ENCODE results near the gene HSPA4.
"Not testable (repeated sequence)": the region's sequence is repeated elsewhere in the genome, so short reads cannot be mapped to it uniquely, and the experiment has no call there.

The HSPA4 gene

DNA sequence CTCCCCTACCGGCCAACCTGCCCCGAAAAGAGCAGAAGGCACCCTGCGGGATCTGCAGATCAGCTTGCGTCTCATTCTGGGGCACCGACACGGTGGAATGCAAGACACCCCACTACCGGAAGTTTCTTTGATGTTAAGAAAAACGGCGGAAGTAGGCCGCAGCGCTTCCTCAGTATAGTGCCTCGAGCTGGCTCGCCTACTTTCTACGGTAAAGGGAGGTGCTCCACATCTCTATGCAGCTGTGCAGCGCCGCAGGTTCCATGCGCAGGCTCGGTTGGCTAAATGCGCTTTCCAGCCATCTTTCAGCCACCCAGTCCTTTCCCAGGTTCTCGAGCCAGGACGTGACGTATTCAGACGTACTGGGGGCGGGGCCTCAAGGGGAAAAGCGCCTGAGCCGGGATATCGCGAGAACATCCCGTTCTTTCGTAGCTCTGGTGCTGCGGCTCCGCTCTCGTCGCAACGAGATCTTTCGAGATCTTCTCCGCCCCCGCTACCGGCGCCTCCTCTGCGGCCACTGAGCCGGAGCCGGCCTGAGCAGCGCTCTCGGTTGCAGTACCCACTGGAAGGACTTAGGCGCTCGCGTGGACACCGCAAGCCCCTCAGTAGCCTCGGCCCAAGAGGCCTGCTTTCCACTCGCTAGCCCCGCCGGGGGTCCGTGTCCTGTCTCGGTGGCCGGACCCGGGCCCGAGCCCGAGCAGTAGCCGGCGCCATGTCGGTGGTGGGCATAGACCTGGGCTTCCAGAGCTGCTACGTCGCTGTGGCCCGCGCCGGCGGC lies at the start of gene HSPA4:
Gene HSPA4, plus strand, starts transcription at position 472 of the 775 bp plus-strand sequence. Its CDS starts 238 bp downstream, at position 710.
- peak; percentile 96 to 98 for DNase-seq

DNA sequence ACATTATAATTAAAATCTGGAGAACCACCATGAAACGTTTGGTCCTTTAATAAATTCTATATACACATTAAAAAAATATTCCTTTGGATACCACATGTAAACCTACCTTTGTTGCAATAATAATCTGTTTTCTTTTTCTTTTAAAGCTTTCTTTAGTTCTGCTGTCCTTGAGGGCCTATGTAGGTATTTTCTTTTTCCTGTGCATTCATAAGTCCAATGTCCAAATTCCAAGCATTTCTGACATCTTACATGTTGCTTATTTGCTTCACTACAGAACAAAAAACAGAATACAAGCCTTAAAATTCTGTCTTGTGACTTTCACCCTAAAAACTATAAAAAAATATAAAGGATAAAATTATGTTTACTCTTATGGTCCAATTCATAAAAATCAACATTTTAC lies 45.2 kb upstream of the HSPA4 start:
- DNase-seq = no peak

DNA sequence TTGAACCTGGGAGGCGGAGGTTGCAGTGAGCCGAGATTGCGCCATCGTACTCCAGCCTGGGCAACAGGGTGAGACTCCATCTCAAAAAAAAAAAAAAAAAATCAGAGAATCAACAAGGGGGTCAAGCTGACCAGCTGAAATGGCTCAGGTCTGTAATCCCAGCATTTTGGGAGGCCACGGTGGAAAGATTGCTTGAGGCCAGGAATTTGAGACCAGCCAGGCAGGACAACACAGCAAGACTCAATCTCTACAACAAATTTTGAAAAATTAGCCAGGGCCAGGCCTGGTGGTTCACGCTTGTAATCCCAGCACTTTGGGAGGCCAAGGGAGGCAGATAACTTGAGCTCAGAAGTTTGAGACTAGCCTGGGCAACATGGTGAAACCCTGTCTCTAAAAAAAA lies 43.4 kb upstream of the HSPA4 start:
- DNase-seq = not testable (repeated sequence)

DNA sequence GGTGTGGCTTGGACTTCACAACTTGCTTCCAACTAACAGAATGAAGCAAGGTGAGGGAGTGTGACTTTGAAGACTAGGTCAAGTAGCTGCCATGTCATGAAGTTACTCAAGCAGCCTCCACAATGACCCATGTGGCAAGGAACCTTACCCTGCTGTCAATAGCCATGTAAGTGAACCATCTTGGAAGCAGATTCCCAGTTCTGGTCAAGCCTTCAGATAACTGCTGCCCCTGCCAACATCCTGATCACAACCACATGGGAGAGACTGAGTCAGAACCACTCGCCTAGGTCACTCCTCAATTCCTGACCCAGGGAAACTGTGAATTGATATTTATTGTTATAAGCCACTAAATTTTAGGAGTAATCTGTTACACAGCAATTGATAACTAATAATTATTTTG lies 36.3 kb upstream of the HSPA4 start:
- DNase-seq = no peak

DNA sequence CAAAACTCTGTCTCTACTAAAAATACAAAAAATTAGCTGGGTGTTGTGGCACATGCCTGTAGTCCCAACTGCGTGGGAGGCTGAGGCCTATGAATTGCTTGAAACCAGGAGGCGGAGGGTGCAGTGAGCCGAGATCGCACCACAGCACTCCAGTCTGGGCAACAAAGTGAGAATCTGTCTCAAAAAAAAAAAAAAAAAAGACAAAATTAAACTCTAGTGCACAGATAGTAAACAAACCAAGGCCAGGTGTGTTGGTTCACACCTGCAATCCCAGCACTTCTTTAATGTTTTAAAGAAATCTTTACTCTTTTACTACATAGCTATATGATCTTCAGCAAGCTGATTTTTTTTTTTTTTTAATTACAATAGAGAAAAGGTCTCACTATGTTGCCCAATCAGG lies 33.8 kb upstream of the HSPA4 start:
- no peak for DNase-seq

DNA sequence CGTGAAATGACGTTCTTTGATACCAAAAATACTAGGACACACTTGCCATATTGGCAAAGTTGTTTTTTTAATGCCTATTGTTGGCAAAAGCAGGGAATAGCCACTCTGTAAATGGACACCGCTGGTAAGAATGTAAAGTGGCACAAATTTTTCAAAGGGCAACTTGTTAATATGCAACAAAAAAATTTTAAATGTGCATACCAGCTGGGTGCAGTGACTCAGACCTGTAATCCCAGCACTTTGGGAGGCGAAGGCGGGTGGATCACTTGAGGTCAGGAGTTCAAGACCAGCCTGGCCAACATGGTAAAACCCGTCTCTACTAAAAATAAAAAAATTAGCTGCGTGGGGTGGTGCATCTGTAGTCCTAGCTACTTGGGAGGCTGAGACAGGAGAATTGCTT lies 32.3 kb upstream of the HSPA4 start:
- DNase-seq = not testable (repeated sequence)

DNA sequence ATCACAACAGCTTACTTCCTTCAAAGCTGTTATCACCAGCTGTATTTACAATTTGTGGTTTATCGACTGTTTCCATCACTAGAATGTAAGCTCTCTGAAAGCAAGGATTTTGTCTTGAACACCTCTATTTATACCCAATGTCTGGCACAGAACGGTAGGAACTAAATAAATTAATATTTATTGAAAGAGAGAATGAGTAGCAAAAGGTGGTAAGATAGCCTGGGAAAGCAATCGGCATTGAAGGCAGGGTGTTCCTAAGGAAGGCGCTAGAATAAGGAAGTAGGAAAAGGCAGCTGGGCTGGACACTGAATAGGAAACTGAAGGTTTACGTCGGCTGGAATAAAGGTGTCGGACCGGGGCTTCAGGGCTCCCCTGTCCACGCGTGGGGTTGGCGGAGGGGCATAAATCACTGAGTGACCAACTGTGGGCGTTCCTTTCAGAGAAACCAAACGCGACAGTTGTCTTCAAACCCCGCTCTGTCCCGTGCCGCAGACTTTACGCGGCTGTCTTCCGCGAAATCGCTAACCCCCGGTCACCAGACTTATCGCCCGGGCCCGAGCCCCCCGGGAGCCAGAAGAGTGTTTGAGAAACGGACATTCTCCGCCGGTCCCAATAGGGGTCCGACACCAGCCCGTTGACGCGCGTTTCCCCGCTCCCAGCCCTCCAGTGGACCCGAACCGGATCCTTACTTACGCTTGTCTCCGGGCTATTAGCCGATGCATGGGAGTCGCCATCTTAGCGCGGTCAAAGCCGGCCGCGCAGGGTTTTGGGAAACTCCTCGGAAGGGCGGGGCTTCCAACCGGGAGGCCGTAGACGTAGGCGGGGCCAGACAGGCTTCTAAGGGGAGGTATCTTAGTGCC lies 25.8 kb upstream of the HSPA4 start, which contains the start of gene ZCCHC10:
Gene ZCCHC10, minus strand, starts transcription at position 746 of the 860 bp plus-strand sequence. Its CDS starts 12 bp downstream, at position 734.
- DNase-seq = peak; percentile 93 to 94

DNA sequence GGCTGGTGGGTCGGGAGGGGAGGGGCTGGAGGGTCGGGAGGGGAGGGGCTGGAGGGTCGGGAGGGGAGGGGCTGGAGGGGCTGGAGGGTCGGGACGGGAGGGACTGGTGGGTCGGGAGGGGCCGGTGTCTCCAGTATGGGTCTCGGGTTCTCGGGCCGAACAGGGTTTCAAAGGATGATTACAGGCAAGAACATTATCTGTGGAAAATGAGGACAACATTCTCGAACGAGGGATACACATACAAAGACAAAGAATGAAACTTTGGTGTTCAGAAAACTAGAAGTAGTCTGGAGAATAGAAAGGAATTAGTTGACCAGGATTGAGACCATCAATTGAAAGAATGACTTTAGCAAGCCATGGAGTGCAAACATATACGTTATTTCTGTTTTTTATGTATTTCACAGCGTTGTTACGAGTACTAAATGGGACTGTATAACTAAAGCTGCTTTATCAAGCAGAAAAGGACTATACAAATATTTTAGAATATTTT lies 25.1 kb upstream of the HSPA4 start:
- DNase-seq = no peak

DNA sequence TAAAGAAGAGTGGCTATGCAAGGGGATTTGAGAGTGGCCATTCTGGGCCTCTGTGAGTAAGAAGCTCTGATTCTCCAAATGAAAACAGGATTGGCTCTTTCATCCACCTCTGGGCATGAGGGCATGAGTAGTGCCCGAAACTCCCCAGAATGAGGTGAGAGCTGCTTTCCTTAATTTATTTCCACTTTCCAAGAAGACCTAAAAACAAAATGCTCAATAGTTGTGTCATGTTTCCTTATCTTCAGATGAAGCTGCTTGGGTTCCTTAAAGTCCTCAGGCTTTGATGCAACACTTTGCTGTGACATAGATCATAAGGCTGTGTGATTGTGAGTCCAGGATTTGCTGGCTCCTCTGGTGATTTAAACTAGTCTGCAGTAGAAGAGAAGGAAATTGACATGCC lies 22.4 kb upstream of the HSPA4 start:
- no peak for DNase-seq

DNA sequence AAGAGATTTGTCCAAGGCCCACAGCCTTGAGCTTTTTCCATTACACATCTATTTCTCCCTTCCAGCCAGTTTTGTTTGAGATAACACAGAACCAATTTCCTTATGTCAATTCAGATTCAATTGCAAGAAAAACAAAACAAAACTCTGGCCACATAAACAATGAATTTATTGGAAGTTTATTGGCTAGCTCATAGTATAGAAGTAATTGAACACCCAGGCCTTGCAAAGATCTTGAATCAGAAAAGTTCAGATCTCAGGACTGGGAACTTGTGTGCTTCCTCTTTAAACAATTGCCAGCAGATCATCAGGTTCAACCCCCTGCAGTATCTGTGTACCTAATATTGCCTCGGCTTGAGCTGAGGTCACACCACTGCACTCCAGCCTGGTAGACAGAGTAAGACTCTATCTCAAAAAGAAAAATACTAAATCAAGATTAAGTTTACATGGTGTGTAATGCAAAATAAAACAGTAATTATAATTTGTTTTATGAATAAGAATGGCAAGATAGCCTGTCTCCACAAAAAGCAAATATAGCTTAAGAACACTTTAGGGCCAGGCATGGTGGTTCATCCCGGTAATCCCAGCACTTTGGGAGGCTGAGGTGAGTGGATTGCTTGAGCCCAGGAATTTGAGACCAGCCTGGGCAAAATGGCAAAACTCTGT lies 21.3 kb upstream of the HSPA4 start:
- DNase-seq = no peak

DNA sequence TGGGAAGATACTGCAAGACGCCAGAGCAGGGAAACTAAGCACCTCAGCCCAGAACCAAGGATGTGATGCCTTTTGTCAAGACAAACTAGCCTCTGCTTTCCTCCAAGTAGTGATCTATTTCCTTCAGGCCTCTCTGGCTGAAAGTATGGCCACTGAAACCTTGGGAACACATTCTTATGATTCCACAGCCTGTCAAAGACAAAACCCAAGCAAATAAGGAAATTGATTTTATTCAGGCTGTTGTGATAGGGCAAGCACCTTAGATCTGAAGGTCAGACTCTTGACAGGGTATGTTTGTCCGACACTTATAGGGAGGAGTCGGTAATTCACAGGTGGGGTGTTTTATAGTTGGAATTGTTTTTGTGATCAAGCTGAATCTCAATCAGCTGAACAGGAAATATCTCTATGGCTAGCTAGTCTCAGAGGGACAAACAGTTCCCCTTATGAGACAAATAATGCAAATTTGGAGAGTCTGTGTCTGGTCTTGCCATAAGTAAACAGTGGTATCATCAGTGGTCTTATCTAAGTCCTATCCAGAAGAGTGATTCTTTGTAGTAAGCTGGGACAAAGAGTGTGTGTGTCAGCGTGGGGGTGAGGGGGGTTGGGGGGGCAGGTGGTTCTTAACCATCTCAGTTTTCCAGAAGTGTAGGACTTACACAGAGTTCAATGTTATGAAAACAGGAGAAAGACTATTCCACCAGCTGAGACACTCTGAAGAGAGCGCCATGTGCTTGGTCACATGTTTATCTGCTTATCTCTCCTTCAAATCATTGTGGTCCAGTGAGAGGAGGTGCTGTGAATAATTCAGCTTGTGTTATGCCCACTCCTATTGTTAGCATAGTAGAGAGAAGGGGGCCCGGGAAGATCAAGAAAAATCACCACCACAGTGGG lies 18.7 kb upstream of the HSPA4 start:
- DNase-seq = no peak

DNA sequence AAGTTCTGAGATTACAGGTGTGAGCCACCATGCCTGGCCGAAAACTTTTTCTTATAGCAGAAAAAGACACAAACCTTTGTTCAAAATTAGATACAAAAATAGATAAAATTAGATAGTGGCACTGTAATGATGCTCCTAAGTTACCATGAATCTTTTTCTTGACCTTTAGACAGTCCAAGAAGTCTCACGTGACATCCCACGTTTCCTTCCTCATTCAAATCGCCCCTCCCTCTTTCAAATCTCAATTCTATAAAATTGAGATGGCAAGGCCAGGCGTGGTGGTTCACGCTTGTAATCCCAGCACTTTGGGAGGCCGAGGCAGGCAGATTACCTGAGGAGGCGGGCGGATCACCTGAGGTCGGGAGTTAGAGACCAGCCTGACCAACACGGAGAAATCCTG lies 17.7 kb upstream of the HSPA4 start:
- no peak for DNase-seq

DNA sequence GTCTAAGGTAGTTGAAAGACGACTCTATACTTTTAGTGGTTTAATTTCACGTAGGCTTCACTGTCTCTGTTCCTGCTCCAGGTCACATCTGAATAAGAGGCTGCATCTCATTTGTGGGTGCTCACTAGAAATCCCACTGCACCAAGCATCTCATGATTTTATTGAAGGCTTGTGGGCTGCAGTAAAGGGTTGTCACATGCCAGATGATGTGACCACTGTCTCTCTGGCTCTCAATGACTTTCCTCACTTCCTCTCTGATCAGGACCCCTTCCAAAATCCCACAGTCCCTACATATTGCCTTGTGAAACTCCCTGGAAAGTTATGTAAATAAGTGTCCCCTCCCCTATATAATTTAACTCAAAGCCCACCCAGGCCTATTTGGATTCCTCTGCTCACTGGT lies 16.6 kb upstream of the HSPA4 start:
- no peak for DNase-seq

DNA sequence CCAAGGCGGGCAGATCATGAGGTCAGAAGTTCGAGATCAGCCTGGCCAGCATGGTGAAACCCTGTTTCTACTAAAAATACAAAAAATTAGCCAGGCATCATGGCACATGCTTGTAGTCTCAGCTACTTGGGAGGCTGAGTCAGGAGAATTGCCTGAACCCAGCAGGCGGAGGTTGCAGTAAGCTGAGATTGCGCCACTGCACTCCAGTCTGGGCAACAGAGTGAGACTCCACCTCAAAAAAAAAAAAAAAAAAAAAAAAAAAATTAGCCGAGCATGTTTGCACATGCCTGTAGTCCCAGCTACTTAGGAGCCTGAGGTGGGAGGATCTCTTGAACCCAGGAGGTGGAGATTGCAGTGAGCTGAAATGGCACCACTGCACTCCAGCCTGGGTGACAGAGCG lies 15.1 kb upstream of the HSPA4 start:
- not testable (repeated sequence) for DNase-seq

DNA sequence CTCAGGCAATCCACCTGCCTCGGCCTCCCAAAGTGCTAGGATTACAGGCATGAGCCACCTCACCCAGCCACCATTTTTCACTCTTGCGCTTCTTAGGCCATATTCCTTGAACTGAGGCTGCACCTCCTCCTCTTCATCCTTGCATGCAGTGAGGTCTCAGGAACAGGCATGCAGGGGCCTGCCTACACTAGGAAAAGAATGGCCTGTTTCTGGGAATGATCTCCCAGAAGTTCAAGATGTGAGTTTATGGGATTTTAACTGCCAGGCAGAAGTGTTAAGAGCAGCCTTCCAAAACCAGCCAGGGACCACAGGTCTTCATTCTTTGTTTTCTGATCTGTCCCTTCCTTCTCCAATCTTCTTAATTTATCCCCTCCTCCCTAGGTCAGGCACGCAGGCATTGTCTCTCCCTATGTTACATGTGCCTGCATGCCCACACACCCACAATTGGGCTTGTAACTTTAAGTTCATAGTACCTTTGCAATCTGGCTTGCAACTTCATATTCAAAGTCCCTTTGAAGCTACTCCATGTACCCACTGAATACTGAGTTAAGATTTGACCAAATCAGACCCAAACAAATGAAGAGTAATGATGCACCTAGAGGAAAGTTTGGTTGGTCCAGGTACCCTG lies 10.5 kb upstream of the HSPA4 start:
- DNase-seq = no peak

DNA sequence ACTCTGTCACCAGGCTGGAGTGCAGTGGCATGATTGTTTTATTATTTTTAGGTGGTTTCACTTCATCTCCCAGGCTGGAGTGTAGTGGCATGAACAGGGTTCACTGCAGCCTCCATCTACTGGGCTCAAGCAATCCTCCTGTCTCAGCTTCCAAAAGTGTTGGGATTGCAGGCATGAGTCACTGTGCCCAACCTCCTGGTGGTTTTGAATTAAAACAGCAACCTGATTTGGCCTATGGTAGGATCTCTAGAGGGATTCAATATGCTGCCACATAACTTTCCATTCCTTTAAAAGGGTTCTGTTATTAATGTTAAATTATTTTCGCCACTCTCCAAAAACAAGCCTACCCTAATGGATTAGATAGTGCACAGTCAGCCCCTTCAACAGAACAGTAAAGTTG lies 9.9 kb upstream of the HSPA4 start:
- no peak for DNase-seq

DNA sequence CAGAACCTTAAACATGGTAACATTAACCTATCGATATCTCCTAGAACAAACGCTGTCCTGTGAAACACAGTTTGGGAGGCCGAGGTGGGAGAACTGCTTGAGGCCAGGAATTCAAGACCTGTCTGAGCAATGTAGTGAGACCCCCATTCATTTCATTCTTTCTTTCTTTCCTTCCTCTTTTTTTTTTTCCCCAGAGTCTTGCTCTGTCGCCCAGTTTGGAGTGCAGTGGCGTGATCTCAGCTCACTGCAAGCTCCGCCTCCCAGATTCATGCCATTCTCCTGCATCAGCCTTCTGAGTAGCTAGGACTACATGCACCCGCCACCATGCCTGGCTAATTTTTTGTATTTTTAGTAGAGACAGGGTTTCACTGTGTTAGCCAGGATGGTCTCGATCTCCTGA lies 5.3 kb upstream of the HSPA4 start:
- DNase-seq = not testable (repeated sequence)

DNA sequence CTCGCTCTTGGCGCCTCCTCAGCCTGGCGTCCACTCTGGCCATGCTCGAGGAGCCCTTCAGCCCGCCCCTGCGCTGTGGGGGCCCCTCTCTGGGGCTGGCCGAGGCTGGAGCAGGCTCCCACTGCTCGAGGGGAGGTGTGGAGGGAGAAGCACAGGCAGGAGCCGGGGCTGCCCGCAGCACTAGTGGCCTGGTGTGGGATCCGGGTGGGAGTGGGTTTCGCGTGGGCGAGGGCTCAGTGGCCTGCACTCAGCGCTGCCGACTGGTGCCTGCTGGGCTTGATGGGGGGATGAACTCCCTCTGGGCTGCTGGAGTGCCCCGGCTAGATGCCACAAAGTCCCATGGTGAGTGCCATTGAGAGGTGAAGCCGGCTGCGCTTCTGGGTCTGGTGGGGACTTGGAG lies 4.4 kb upstream of the HSPA4 start:
- no peak for DNase-seq

DNA sequence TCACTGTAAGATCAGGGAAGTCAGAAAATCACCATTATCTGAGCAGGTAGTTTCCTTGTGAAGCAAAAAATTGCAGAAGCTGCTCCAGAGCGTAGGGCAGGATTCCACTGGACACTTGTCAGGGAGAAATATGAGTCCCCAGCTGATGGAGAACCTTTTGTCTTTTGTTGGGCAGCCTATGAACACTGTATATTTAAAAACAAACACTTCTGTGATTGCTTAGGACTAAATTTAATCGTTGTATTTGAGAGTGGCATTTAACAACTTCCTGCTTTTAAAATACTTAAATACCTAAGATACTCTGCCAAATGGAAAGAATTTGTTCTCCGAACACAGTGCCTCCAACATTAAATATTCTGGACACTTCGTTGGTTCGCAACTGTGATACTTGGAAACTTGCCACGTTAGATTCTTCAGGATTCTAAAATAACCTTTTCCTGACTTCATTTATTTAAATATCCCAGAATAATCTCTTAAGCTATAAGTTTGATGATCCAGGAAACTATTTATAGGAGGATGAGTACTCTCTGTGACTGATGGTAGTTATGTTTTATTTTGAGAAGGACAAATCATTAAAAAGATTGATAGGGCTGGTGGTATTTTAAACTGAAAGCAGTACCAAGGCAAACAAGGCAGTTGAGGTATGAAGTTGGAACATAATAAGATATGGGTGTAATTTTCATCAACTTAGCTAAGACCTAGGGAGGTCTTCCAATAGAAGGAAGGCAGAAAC lies 2.7 kb upstream of the HSPA4 start:
- DNase-seq = no peak

DNA sequence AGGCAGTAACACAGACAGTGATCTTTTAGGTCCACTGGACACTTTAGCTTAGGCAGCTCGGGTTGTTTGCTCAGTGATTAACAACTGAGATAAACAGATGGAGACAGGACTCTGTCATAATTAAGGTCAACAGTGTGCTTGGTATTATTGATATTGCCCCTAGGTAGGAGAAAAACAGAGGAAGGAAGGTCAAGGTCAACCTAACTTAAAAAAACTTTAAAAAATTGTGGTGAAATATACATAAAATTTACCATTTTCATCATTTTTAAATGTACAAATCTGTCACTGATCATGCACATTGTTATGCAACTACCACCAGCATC lies 2.1 kb upstream of the HSPA4 start:
- DNase-seq = no peak

DNA sequence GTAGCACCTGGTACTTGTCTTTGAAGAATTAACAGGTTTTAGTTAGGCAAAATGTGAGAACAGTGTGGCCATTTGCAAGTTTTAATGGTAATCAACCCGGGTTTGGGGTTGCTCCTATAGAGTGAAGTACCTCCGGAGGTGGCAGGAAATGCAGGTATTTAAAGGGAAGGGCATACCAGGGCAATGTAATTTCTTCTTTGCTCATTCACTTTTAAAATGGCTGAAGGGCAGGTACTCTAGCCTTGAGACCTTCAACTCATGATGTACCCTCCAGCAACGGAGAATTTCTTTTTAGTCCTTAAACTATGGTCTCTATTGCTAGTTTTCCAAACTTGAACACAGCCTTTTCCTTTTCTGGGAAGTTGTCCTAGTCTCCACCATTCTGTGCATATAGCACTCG lies 1.3 kb upstream of the HSPA4 start:
- no peak for DNase-seq
